G401 (cell line): Measurements from ENCODE around the gene CCL19. TPM values are rescaled to one million over a fixed set of nuclear protein-coding genes. Genes with fewer than 3 reads are reported as not detected.
A peak's percentile ranks its signal among the peaks of the same experiment; 100 is the strongest.

ENCODE experiments used
- DNase-seq: peaks from one replicate; pipeline ENCODE4 v3.0.0-alpha.2; 2015; ENCODE audit warnings: low spot score
- in situ Hi-C: cut with HindIII; loops from 2 replicates; pipeline ENCODE4 v1.10.0; 2016; ENCODE audit warnings: low sequenced_read_pairs, mixed read lengths
- total RNA-seq: library from RNA; depleted of rRNA; stranded (reverse); fragments of >200 nt; shearing (Covaris generic); gene quantifications from 2 replicates; pipeline ENCODE4 v1.2.3, GENCODE V29; 2014

The CCL19 gene
- total RNA-seq, 1 experiment from 2014 or later, result not detected

- no peak for DNase-seq
- in situ Hi-C loops, result no loop called here
These were observed 21.1 kb downstream of the CCL19 start for GRCh38 chr9:34669809-34670562.

- DNase-seq, result peak; percentile 99
- in situ Hi-C loops, result no loop called here
These were observed 25.5 kb downstream of the CCL19 start for GRCh38 chr9:34665381-34666250.

- no peak for DNase-seq
- in situ Hi-C loops, result no loop called here
These were observed 26.1 kb downstream of the CCL19 start for GRCh38 chr9:34665067-34665380.

- DNase-seq, result peak; percentile 82
- in situ Hi-C loops, result no loop called here
These were observed 26.6 kb downstream of the CCL19 start for GRCh38 chr9:34664281-34665066.

- no peak for DNase-seq
- in situ Hi-C loops, result no loop called here
These were observed 27.8 kb downstream of the CCL19 start for GRCh38 chr9:34663303-34663605.

GRCh38 chr9:34662526-34663302 is 28.4 kb downstream of the CCL19 start, which contains the start of gene CCL27:
Gene CCL27 (minus strand): TSS chr9:34662657. CDS start chr9:34662633, 24 bp downstream.
- in situ Hi-C loops, result no loop called here
- DNase-seq, result no peak

- no peak for DNase-seq
- in situ Hi-C loops, result no loop called here
These were observed 31.4 kb downstream of the CCL19 start for GRCh38 chr9:34659592-34660253.

GRCh38 chr9:34658461-34658860 is 32.6 kb downstream of the CCL19 start:
- in situ Hi-C loops, result no loop called here
- no peak for DNase-seq

GRCh38 chr9:34656992-34657391 is 34.1 kb downstream of the CCL19 start:
- DNase-seq, result no peak
- in situ Hi-C loops, result no loop called here

GRCh38 chr9:34655394-34655793 is 35.7 kb downstream of the CCL19 start:
- in situ Hi-C loops, result no loop called here
- no peak for DNase-seq

GRCh38 chr9:34654323-34655051 is 36.6 kb downstream of the CCL19 start:
- peak; percentile 30 for DNase-seq
- in situ Hi-C loops, result no loop called here

GRCh38 chr9:34653151-34654072 is 37.7 kb downstream of the CCL19 start:
- in situ Hi-C loops, result no loop called here
- DNase-seq, result no peak

- in situ Hi-C loops, result no loop called here
- no peak for DNase-seq
These were observed 38.5 kb downstream of the CCL19 start for GRCh38 chr9:34652602-34653000.

GRCh38 chr9:34651876-34652601 is 39.0 kb downstream of the CCL19 start, which contains the start of gene IL11RA:
Gene IL11RA (plus strand): TSS chr9:34652185. CDS start chr9:34655218, 3,033 bp downstream.
- peak; percentile 56 for DNase-seq
- in situ Hi-C loops, result no loop called here

GRCh38 chr9:34651321-34651720 is 39.8 kb downstream of the CCL19 start:
- in situ Hi-C loops, result no loop called here
- no peak for DNase-seq

GRCh38 chr9:34650816-34651215 is 40.3 kb downstream of the CCL19 start:
- in situ Hi-C loops, result no loop called here
- DNase-seq, result no peak
